Kidney epithelial cell (primary cell): ENCODE measurements around the gene HINFP. TPM values are rescaled to one million over a fixed set of nuclear protein-coding genes. Genes with fewer than 3 reads are reported as not detected.
A peak's percentile ranks its signal among the peaks of the same experiment; 100 is the strongest.

ENCODE experiments used
- DNase-seq: peaks from one replicate; pipeline ENCODE4 v3.0.0-alpha.2; 2010; ENCODE audit warnings: low read depth
- H3K27me3 ChIP-seq: 2 replicates; pipeline ENCODE4 v1.6.0; 2011; ENCODE audit warnings: low read length; ENCODE audit not compliant: control insufficient read depth, insufficient read depth
- H3K36me3 ChIP-seq: 2 replicates; pipeline ENCODE4 v1.5.1; 2011; ENCODE audit warnings: low read length; ENCODE audit not compliant: control insufficient read depth, insufficient read depth
- H3K4me3 ChIP-seq: 2 replicates; pipeline ENCODE4 v1.5.1; 2011; ENCODE audit warnings: low read depth, mild to moderate bottlenecking, control low read depth, low read length
- CTCF ChIP-seq: IDR thresholded peaks from 2 replicates; pipeline ENCODE4 v1.5.1; 2011; ENCODE audit warnings: mild to moderate bottlenecking, moderate library complexity, low read length, control low read depth, inconsistent platforms; ENCODE audit not compliant: insufficient read depth, poor library complexity, severe bottlenecking
- total RNA-seq: library from RNA; depleted of rRNA; stranded (reverse); fragments of >200 nt; gene quantifications from 2 replicates; pipeline ENCODE4 v1.2.3, GENCODE V29; 2015

HINFP gene
- total RNA-seq, 1 donor from 2014 or later: 28.8 TPM

GRCh38 chr11:119154178-119154577 lies 32.8 kb downstream of the HINFP start:
- no peak for DNase-seq
- no peaks in the 10 kb centered on the region for H3K36me3 ChIP-seq
- H3K27me3 ChIP-seq: peaks cover 30% of the 10 kb centered on the region
- no peak for TF ChIP-seq CTCF
- H3K4me3 ChIP-seq: no peak overlapping the region

GRCh38 chr11:119155733-119156492 lies 34.5 kb downstream of the HINFP start:
- Histone ChIP-seq H3K36me3 (no peaks in the 10 kb centered on the region), H3K27me3 (peaks cover 15% of the 10 kb centered on the region), H3K4me3 (no peak overlapping the region)
- DNase-seq: no peak
- TF ChIP-seq CTCF: peak; percentile 12

GRCh38 chr11:119156496-119156895 lies 35.1 kb downstream of the HINFP start:
- Histone ChIP-seq H3K4me3 (no peak overlapping the region), H3K36me3 (no peaks in the 10 kb centered on the region), H3K27me3 (peaks cover 14% of the 10 kb centered on the region)
- no peak for TF ChIP-seq CTCF
- no peak for DNase-seq

- no peak overlapping the region for H3K4me3 ChIP-seq
- no peak for DNase-seq
- no peaks in the 10 kb centered on the region for H3K36me3 ChIP-seq
- peaks cover 12% of the 10 kb centered on the region for H3K27me3 ChIP-seq
- TF ChIP-seq CTCF: no peak
These were observed 35.7 kb downstream of the HINFP start for GRCh38 chr11:119157063-119157462.

GRCh38 chr11:119158467-119158866 lies 37.1 kb downstream of the HINFP start:
- no peak for DNase-seq
- Histone ChIP-seq H3K27me3 (peaks cover 12% of the 10 kb centered on the region), H3K36me3 (no peaks in the 10 kb centered on the region), H3K4me3 (no peak overlapping the region)
- TF ChIP-seq CTCF: no peak

- Histone ChIP-seq H3K4me3 (no peak overlapping the region), H3K36me3 (no peaks in the 10 kb centered on the region), H3K27me3 (peaks cover 3% of the 10 kb centered on the region)
- no peak for DNase-seq
- TF ChIP-seq CTCF: no peak
These were observed 38.8 kb downstream of the HINFP start for GRCh38 chr11:119160151-119160550.
